Panc1 (cell line): ENCODE results near the gene SEMA5B. TPM values are rescaled to one million over a fixed set of nuclear protein-coding genes. Genes with fewer than 3 reads are reported as not detected.

Experiments
- ATAC-seq: fragments of 200-7000 bp; cut with Tn5 transposase; 2 replicates; pipeline ENCODE4 v1.9.1; 2020; ENCODE audit warnings: mild to moderate bottlenecking, moderate library complexity
- BruUV-seq: library from RNA; stranded (reverse); fragments of 400-500 nt; replicated peaks from 2 replicates; lab custom pipeline; 2021; lab: Mats Ljungman, UMichigan
- CTCF ChIA-PET: fragments of 300-600 bp; sonication (Branson Sonifier 250); formaldehyde crosslinking; loops from one replicate; lab custom pipeline; 2022; ENCODE audit warnings: antibody characterized with exemption; lab: Charles Lee
- POLR2A ChIA-PET: fragments of 300-600 bp; sonication (Branson Sonifier 250); formaldehyde crosslinking; loops from one replicate; lab custom pipeline; 2022; ENCODE audit warnings: antibody characterized with exemption; lab: Charles Lee
- DNase-seq: peaks from one replicate; pipeline ENCODE4 v3.0.0-alpha.2; 2010; ENCODE audit warnings: low read depth, low spot score
- H3K27ac ChIP-seq: 2 replicates; pipeline ENCODE4 v1.5.1; 2011; ENCODE audit warnings: mild to moderate bottlenecking, low read length, inconsistent platforms
- H3K27me3 ChIP-seq: fragments of 200-500 bp; sonication (Bioruptor generic); 2 replicates; pipeline ENCODE4 v1.6.0; 2014; ENCODE audit warnings: low read length, inconsistent platforms; ENCODE audit not compliant: control insufficient read depth, insufficient read depth
- H3K36me3 ChIP-seq: fragments of 200-500 bp; sonication (Bioruptor generic); 2 replicates; pipeline ENCODE4 v1.5.1; 2014; ENCODE audit warnings: inconsistent platforms, mild to moderate bottlenecking, low read length, moderate library complexity; ENCODE audit not compliant: control insufficient read depth, insufficient read depth
- H3K4me1 ChIP-seq: 2 replicates; pipeline ENCODE4 v1.5.1; 2011; ENCODE audit warnings: inconsistent platforms, mild to moderate bottlenecking, low read length, moderate library complexity; ENCODE audit not compliant: control insufficient read depth, insufficient read depth
- H3K4me3 ChIP-seq, 2 experiments: 2 replicates each; pipeline ENCODE4 v1.5.1; 2011 to 2012; ENCODE audit warnings: low read depth in 2 of 2, low read length in 2 of 2, mild to moderate bottlenecking in 2 of 2, inconsistent platforms in 1 of 2, moderate library complexity in 1 of 2
- H3K9me3 ChIP-seq: fragments of 200-500 bp; sonication (Bioruptor generic); 2 replicates; pipeline ENCODE4 v1.5.1; 2014; ENCODE audit warnings: low read depth, mild to moderate bottlenecking, inconsistent platforms, low read length, moderate library complexity; ENCODE audit not compliant: control insufficient read depth, insufficient read depth
- CTCF ChIP-seq: fragments of 450-650 bp; IDR thresholded peaks from 2 replicates; pipeline ENCODE4 v1.5.1; 2017; ENCODE audit warnings: mild to moderate bottlenecking
- POLR2AphosphoS5 ChIP-seq: IDR thresholded peaks from 2 replicates; pipeline ENCODE4 v1.6.1; 2012; ENCODE audit warnings: mild to moderate bottlenecking, low read depth, low read length, moderate library complexity
- REST ChIP-seq, 2 experiments: IDR thresholded peaks; 2 replicates each; pipeline ENCODE4 v1.6.1; 2011 to 2012; ENCODE audit warnings: low read depth in 2 of 2, control low read depth in 1 of 2, low read length in 1 of 2, mild to moderate bottlenecking in 1 of 2, moderate library complexity in 1 of 2; ENCODE audit not compliant: insufficient read depth in 1 of 2
- SIN3A ChIP-seq: IDR thresholded peaks from 2 replicates; pipeline ENCODE4 v1.6.1; 2012; ENCODE audit warnings: low read depth, mild to moderate bottlenecking, low read length, moderate library complexity, borderline replicate concordance; ENCODE audit not compliant: insufficient read depth
- TCF7L2 ChIP-seq: IDR thresholded peaks from 2 replicates; pipeline ENCODE4 v1.6.1; 2011; ENCODE audit warnings: mild to moderate bottlenecking, low read depth, low read length, inconsistent platforms
- in situ Hi-C: cut with HindIII; loops from 2 replicates; pipeline ENCODE4 v1.10.0; 2016; ENCODE audit warnings: low sequenced_read_pairs, low pct_unique_long_range_greater_than_20kb
- intact Hi-C: fragments of 100-400 bp; cut with micrococcal nuclease; formaldehyde crosslinking; loops from one replicate; pipeline ENCODE4 v1.10.0; 2022; ENCODE audit not compliant: unreplicated experiment
- total RNA-seq: library from RNA; stranded (reverse); gene quantifications from one replicate; pipeline ENCODE4 v1.2.1, GENCODE V29; 2021; ENCODE audit not compliant: unreplicated experiment

Gene SEMA5B
- total RNA-seq, 1 experiment from 2014 or later: 1.2 TPM

- no peaks in the 10 kb centered on the region for H3K4me1 ChIP-seq
- CTCF ChIA-PET: no interaction called here
These were observed 95.2 kb downstream of the SEMA5B start for GRCh38 chr3:122932251-122932967.

GRCh38 chr3:122931636-122932035 is 95.9 kb downstream of the SEMA5B start:
- TF ChIP-seq TCF7L2 (no peak), CTCF (no peak), REST (IDR thresholded peaks at IDR 0.05; ENCODE audit: insufficient read depth in 1 of 2, low read depth in 2 of 2, low read length in 1 of 2) (no peak), SIN3A (no peak), POLR2AphosphoS5 (no peak)
- H3K9me3 ChIP-seq: no peaks in the 10 kb centered on the region
- H3K4me3 ChIP-seq: no peak overlapping the region
- no peak overlapping the region for H3K27ac ChIP-seq
- ChIA-PET POLR2A (no interaction called here), CTCF (no interaction called here)
- DNase-seq: no peak
- no TSS peak for BruUV-seq
- intact Hi-C loops: no loop called here
- H3K36me3 ChIP-seq: no peaks in the 10 kb centered on the region
- no peak for ATAC-seq
- in situ Hi-C loops: no loop called here
- H3K27me3 ChIP-seq: peaks cover 9% of the 10 kb centered on the region
- H3K4me1 ChIP-seq: no peaks in the 10 kb centered on the region

More at GRCh38 chr3:122932251-122932967, 95.2 kb downstream of the SEMA5B start:
- no peaks in the 10 kb centered on the region for H3K9me3 ChIP-seq
- H3K36me3 ChIP-seq: no peaks in the 10 kb centered on the region
- DNase-seq (no peak), ATAC-seq (no peak)
- H3K27me3 ChIP-seq: peaks cover 9% of the 10 kb centered on the region
- TF ChIP-seq CTCF (no peak), POLR2AphosphoS5 (no peak), TCF7L2 (no peak), SIN3A (no peak), REST (IDR thresholded peaks at IDR 0.05; ENCODE audit: insufficient read depth in 1 of 2, low read depth in 2 of 2, low read length in 1 of 2) (no peak)
- intact Hi-C loops (no loop called here), in situ Hi-C loops (no loop called here)
- no peak overlapping the region for H3K27ac ChIP-seq
- POLR2A ChIA-PET: no interaction called here
- no TSS peak for BruUV-seq
- no peak overlapping the region for H3K4me3 ChIP-seq
